Caco-2 (cell line): Measurements from ENCODE around the gene ABHD17B. TPM values are rescaled to one million over a fixed set of nuclear protein-coding genes. Genes with fewer than 3 reads are reported as not detected.

Source experiments
- BruUV-seq: library from RNA; stranded (reverse); fragments of 400-500 nt; replicated peaks from 2 replicates; lab custom pipeline; 2021; lab: Mats Ljungman, UMichigan
- CTCF ChIA-PET: fragments of 300-600 bp; sonication (Branson Sonifier 250); formaldehyde crosslinking; loops from one replicate; lab custom pipeline; 2022; ENCODE audit warnings: antibody characterized with exemption; lab: Charles Lee
- POLR2A ChIA-PET: fragments of 300-600 bp; sonication (Branson Sonifier 250); formaldehyde crosslinking; loops from one replicate; lab custom pipeline; 2022; ENCODE audit warnings: antibody characterized with exemption; lab: Charles Lee
- DNase-seq, 2 experiments: peaks; one replicate each; pipeline versions ENCODE4 v3.0.0 to v3.0.0-alpha.2; 2020 to 2022
- H3K27me3 ChIP-seq: replicated peaks from 2 replicates; pipeline ENCODE4 v1.6.0; 2011; ENCODE audit warnings: low read length; ENCODE audit not compliant: control insufficient read depth, insufficient read depth
- H3K36me3 ChIP-seq: 2 replicates; pipeline ENCODE4 v1.5.1; 2011; ENCODE audit warnings: low read length; ENCODE audit not compliant: control insufficient read depth, insufficient read depth
- H3K4me1 ChIP-seq: fragments of 250-450 bp; sonication (Bioruptor Pico); 2 replicates; pipeline ENCODE4 v1.5.1; 2020; ENCODE audit warnings: mild to moderate bottlenecking
- H3K4me3 ChIP-seq: 2 replicates; pipeline ENCODE4 v1.5.1; 2011; ENCODE audit warnings: low read depth, mild to moderate bottlenecking, control low read depth, low read length
- H3K9me3 ChIP-seq: fragments of 250-450 bp; sonication (Bioruptor Pico); 2 replicates; pipeline ENCODE4 v1.5.1; 2020; ENCODE audit warnings: mild to moderate bottlenecking, moderate library complexity
- H3K27ac Mint-ChIP-seq: one replicate; pipeline ENCODE4 v1.8.0; 2022; ENCODE audit warnings: mixed read lengths; ENCODE audit not compliant: unreplicated experiment
- H3K27me3 Mint-ChIP-seq: one replicate; pipeline ENCODE4 v1.8.0; 2022; ENCODE audit warnings: mixed read lengths; ENCODE audit not compliant: insufficient read depth, unreplicated experiment
- H3K36me3 Mint-ChIP-seq: one replicate; pipeline ENCODE4 v1.8.0; 2022; ENCODE audit warnings: mild to moderate bottlenecking, mixed read lengths; ENCODE audit not compliant: insufficient read depth, unreplicated experiment
- H3K4me1 Mint-ChIP-seq: one replicate; pipeline ENCODE4 v1.8.0; 2022; ENCODE audit warnings: low read depth, mixed read lengths; ENCODE audit not compliant: unreplicated experiment
- H3K4me3 Mint-ChIP-seq: one replicate; pipeline ENCODE4 v1.8.0; 2022; ENCODE audit warnings: mild to moderate bottlenecking, moderate library complexity, mixed read lengths; ENCODE audit not compliant: unreplicated experiment
- H3K9me3 Mint-ChIP-seq: one replicate; pipeline ENCODE4 v1.8.0; 2022; ENCODE audit warnings: mixed read lengths; ENCODE audit not compliant: unreplicated experiment
- CTCF ChIP-seq, 2 experiments: fragments of 200-600 bp in 1 of 2; IDR thresholded peaks; 1 replicate in 1 of 2; 2 replicates in 1 of 2; pipeline versions ENCODE4 v1.5.1 to v1.8.0; 2011 to 2022; ENCODE audit warnings: antibody characterized with exemption in 1 of 2, control low read depth in 1 of 2, inconsistent platforms in 1 of 2, low read depth in 1 of 2, low read length in 1 of 2, mild to moderate bottlenecking in 1 of 2, moderate library complexity in 1 of 2; ENCODE audit not compliant: insufficient read depth in 1 of 2, severe bottlenecking in 1 of 2, unreplicated experiment in 1 of 2
- intact Hi-C: fragments of 100-400 bp; cut with micrococcal nuclease; formaldehyde crosslinking; loops from one replicate; pipeline ENCODE4 v1.10.0; 2022; ENCODE audit not compliant: unreplicated experiment
- total RNA-seq: library from RNA; stranded (reverse); gene quantifications from 2 replicates; pipeline ENCODE4 v1.2.3, GENCODE V29; 2022

Gene ABHD17B
- total RNA-seq, 1 experiment from 2014 or later = 6.9 TPM

GRCh38 chr9:71830153-71830552, 80.8 kb downstream of the ABHD17B start:
- DNase-seq = no peak
- H3K36me3 ChIP-seq = no peaks in the 10 kb centered on the region
- H3K27me3 ChIP-seq = no peaks in the 10 kb centered on the region
- no peak for TF ChIP-seq CTCF (IDR thresholded peaks at IDR 0.05; ENCODE audit: insufficient read depth in 1 of 2, low read depth in 1 of 2, low read length in 1 of 2, severe bottlenecking in 1 of 2, unreplicated experiment in 1 of 2)
- Mint-ChIP-seq H3K27ac (no peak overlapping the region), H3K4me1 (no peaks in the 10 kb centered on the region), H3K4me3 (no peak overlapping the region), H3K36me3 (no peaks in the 10 kb centered on the region), H3K27me3 (peaks cover 5% of the 10 kb centered on the region), H3K9me3 (no peaks in the 10 kb centered on the region)
- no peak overlapping the region for H3K4me3 ChIP-seq
- BruUV-seq = no TSS peak
- POLR2A ChIA-PET = no interaction called here
- CTCF ChIA-PET = no interaction called here
- H3K9me3 ChIP-seq = no peaks in the 10 kb centered on the region
- H3K4me1 ChIP-seq = no peaks in the 10 kb centered on the region
- intact Hi-C loops = no loop called here

- Histone ChIP-seq H3K36me3 (no peaks in the 10 kb centered on the region), H3K4me3 (no peak overlapping the region), H3K9me3 (no peaks in the 10 kb centered on the region), H3K27me3 (no peaks in the 10 kb centered on the region), H3K4me1 (no peaks in the 10 kb centered on the region)
- intact Hi-C loops = no loop called here
- no peak overlapping the region for H3K4me3 Mint-ChIP-seq
- H3K27me3 Mint-ChIP-seq = peaks cover 5% of the 10 kb centered on the region
- ChIA-PET POLR2A (no interaction called here), CTCF (no interaction called here)
- peaks cover 7% of the 10 kb centered on the region for H3K4me1 Mint-ChIP-seq
- no peaks in the 10 kb centered on the region for H3K9me3 Mint-ChIP-seq
- no peaks in the 10 kb centered on the region for H3K36me3 Mint-ChIP-seq
- BruUV-seq = no TSS peak
- no peak for DNase-seq
- H3K27ac Mint-ChIP-seq = no peak overlapping the region
- no peak for TF ChIP-seq CTCF (IDR thresholded peaks at IDR 0.05; ENCODE audit: insufficient read depth in 1 of 2, low read depth in 1 of 2, low read length in 1 of 2, severe bottlenecking in 1 of 2, unreplicated experiment in 1 of 2)
These were observed 84.7 kb downstream of the ABHD17B start for GRCh38 chr9:71826279-71826678.

GRCh38 chr9:71824257-71824656, 86.7 kb downstream of the ABHD17B start:
- TF ChIP-seq CTCF (IDR thresholded peaks at IDR 0.05; ENCODE audit: insufficient read depth in 1 of 2, low read depth in 1 of 2, low read length in 1 of 2, severe bottlenecking in 1 of 2, unreplicated experiment in 1 of 2) = no peak
- Mint-ChIP-seq H3K27me3 (peaks cover 5% of the 10 kb centered on the region), H3K9me3 (no peaks in the 10 kb centered on the region), H3K27ac (no peak overlapping the region), H3K4me1 (peaks cover 7% of the 10 kb centered on the region), H3K4me3 (no peak overlapping the region), H3K36me3 (no peaks in the 10 kb centered on the region)
- Histone ChIP-seq H3K27me3 (no peaks in the 10 kb centered on the region), H3K36me3 (no peaks in the 10 kb centered on the region), H3K4me3 (no peak overlapping the region), H3K4me1 (no peaks in the 10 kb centered on the region), H3K9me3 (no peaks in the 10 kb centered on the region)
- BruUV-seq = no TSS peak
- intact Hi-C loops = no loop called here
- ChIA-PET CTCF (no interaction called here), POLR2A (no interaction called here)
- DNase-seq = no peak
